Astrocyte of the spinal cord (primary cell): ENCODE data around the gene CIAO3.

Source experiments
- DNase-seq: peaks from one replicate; pipeline ENCODE4 v3.0.0; 2011; ENCODE audit warnings: low read depth, low spot score
- H3K4me3 ChIP-seq: 2 replicates; pipeline ENCODE4 v1.5.1; 2011; ENCODE audit warnings: low read depth, mild to moderate bottlenecking, low read length, moderate library complexity
- in situ Hi-C: cut with HindIII; loops from 2 replicates; pipeline ENCODE4 v1.10.0; 2017; ENCODE audit warnings: low sequenced_read_pairs
- TF ChIP-seq, protein P1 (sequence below): IDR thresholded peaks from 2 replicates; pipeline ENCODE4 v1.5.1; 2012; ENCODE audit warnings: low read depth, mild to moderate bottlenecking, low read length, inconsistent platforms

The CIAO3 gene

DNA sequence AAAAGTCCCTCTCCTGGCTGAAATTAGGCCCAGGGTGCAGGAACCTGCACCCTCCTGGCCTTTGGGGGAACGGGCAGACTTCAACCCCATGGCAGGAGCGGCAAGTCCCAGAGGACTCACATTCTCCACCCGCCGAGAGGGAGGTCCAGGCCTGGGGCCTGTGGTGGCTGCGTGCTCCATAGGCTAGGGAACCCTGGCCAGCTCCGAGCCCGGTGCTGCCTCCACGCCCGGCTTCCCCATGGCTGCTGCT is 14.7 kb downstream of the CIAO3 start:
- in situ Hi-C loops: no loop called here
- DNase-seq: no peak
- TF ChIP-seq, protein P1, sequence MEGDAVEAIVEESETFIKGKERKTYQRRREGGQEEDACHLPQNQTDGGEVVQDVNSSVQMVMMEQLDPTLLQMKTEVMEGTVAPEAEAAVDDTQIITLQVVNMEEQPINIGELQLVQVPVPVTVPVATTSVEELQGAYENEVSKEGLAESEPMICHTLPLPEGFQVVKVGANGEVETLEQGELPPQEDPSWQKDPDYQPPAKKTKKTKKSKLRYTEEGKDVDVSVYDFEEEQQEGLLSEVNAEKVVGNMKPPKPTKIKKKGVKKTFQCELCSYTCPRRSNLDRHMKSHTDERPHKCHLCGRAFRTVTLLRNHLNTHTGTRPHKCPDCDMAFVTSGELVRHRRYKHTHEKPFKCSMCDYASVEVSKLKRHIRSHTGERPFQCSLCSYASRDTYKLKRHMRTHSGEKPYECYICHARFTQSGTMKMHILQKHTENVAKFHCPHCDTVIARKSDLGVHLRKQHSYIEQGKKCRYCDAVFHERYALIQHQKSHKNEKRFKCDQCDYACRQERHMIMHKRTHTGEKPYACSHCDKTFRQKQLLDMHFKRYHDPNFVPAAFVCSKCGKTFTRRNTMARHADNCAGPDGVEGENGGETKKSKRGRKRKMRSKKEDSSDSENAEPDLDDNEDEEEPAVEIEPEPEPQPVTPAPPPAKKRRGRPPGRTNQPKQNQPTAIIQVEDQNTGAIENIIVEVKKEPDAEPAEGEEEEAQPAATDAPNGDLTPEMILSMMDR: no peak
- H3K4me3 ChIP-seq: no peak overlapping the region

DNA sequence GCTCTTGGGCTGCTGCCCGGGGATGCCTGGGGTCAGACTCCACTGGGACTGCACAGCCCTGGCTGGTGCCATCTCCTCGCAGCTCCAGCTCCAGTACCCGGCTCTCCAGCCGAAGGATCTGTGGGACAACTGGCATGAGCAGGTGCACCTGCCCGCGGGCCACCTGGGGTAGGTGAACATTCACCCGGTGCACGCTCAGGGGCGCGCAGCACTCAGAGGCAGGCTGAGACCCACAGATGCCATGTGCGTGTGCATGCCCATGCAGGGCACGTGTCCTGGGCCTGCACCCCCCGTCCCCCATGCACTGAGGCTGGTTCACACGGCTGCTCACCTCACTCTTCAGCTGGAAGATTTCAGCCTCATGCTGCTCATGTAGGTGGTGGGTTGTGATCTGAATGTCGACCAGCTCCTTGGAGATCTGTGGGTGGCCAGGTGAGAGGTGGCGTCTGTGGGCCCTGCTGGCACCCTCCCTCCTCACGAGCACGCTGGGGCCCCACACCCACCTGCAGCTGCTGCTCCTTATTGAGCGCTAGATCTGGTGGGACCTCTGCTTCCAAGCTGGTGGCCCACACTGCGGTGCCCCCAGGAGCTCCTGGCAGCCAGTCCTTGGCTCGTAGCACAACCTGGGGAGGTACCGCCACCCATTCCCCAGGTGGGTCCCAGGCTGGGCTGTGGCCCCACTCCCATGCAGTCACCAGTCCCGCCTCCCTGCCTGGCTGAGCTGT is 15.2 kb downstream of the CIAO3 start:
- no peak overlapping the region for H3K4me3 ChIP-seq
- no peak for DNase-seq
- TF ChIP-seq, protein P1: no peak
- in situ Hi-C loops: no loop called here

DNA sequence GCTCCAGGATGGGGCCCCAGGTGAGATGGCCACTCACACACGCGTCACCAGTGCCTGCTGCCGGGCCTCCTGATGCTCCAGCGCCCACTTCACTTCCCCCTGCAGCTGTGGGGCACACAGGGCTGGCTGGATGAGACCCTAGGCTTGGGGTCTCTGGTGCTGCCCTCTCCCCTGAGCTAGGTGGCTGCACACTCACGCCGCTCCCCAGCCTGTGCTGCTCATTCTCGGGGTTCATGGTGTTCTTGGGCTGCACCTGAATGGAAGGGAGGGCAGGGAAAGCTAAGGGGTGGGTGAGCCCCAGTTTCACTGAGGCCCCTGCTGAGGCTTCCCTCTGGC is 15.8 kb downstream of the CIAO3 start:
- no peak for DNase-seq
- in situ Hi-C loops: no loop called here
- TF ChIP-seq, protein P1: no peak

DNA sequence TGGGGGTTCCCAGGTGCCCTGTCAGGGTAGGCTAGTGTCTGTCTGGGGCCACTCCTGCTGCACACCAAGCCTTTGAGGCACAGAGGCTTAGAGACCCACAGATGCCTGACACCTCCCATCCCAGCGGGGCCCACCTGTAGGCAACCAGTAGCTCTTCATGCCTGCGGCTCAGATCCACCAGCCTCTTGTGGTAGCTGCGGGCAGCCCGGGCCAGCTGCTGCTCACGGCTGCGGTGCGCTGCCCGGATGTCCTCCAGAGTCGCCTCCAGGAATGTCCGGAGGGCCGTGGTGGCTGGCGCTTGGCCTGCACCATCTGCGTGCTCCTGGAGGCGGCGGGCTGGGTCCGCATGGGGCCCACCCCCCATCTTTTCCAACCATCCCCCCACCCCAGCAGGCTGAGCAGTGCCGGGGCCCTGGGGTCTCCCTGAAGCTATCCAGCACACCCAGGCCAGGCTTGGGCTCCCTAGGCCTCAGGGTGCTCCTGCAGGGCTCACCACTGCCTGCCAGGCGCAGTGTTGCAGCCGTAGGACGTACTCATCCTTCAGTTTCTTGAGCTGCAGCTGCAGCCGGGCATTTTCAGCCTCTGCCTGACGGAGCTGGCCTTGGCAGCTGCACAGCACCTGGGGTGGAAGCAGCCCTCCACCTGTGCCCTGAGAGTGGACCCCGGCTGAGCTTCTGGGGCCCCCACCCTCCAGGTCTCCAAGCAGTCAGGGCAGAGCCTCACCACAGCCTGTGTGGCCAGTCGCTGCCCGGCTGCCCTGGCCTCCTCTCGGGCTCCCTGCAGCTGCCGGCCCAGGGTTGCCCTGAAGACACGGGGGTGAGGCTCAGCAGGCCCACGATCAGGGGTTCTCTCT is 16.4 kb downstream of the CIAO3 start:
- in situ Hi-C loops: no loop called here
- TF ChIP-seq, protein P1: no peak
- no peak overlapping the region for H3K4me3 ChIP-seq
- DNase-seq: no peak

More for the DNA sequence above, 15.8 kb downstream of the CIAO3 start:
- no peak overlapping the region for H3K4me3 ChIP-seq

DNA sequence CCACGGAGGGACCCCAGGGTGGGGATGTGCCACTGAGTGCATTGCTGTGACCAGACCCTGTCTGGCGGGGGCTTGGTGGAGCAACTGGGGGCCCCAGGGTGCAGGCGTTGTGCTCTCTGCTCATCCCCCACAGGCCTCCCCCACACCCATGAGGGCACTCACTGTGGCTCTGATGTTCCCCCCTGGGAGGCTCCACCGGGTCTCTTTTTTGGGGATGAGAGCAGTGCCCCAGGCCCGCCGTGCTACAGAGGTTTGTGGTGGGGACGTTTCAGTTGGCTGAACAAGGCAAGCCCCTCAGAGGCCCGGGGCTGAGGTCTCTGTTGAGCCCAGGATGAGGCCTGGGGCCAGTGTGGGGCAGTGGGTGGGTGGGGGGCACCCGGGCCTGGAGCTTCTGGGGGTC is 17.1 kb downstream of the CIAO3 start:
- in situ Hi-C loops: no loop called here
- H3K4me3 ChIP-seq: no peak overlapping the region
- TF ChIP-seq, protein P1: no peak
- no peak for DNase-seq

DNA sequence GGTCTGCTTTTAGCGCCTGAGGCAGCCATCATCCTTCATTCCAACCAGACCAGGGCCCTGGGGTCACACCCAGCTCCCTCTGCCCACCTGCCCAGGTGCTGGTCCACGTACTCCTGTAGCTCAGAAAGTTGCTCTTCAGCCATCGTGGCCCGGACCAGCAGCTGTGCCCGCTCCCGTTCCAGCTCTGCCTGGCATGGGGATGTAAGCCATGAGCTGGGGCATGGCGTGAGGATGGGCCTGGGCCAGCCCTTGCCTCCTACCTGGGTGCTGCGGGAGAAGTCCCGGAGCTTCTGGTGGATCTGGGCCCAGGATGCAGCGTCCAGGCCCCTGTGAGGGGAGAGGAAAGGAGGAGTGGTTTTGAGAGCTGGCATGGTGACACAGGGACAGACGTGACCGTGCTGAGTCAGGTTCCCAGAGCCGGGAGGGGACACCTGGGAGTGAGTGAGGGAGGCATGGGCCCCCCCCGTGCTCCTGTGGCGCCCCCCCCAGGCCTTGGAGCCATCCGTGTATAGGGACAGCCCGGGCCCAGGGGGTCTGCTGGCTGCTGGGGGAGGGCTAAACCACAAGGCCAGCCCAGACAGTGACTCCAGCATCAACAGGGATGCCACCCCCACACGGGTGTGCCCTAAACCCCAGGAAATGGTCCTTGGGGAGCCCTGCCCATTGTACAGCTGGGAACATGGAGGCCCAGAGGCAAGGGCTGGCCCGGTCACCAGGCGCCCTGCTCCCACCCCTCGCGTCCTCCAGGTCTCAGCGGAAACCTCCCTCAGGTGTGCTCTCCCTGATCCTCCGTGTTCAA is 17.8 kb downstream of the CIAO3 start:
- no peak for DNase-seq
- TF ChIP-seq, protein P1: no peak
- in situ Hi-C loops: no loop called here
- H3K4me3 ChIP-seq: no peak overlapping the region
